GM21360 (cell line): ENCODE measurements around the gene SYNDIG1L.

Source experiments
- ATAC-seq: cut with Tn5 transposase; IDR thresholded peaks from one replicate; pipeline ENCODE4 v1.9.1; 2021; ENCODE audit warnings: mild to moderate bottlenecking, moderate library complexity; ENCODE audit not compliant: unreplicated experiment

Gene SYNDIG1L

DNA sequence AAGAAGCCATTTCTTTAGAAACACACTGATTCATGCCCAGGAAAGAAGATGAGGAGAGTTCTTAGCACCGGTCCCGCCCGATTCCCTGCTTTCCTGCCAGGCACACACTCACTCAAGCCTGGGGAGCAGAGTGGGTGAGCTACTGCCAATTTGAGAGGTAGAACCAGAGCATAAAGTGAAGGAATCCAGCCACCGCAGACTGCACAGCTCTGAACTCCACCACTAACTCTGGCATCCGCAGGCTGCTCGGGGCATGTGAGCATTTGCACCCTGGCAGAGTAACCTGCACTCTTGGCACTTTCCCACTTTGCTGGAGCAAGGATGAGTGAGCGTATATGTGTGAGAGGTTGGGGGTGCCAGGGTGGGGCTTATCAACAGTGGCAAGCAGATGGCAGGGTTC is 4.0 kb upstream of the SYNDIG1L start:
- ATAC-seq = no peak

DNA sequence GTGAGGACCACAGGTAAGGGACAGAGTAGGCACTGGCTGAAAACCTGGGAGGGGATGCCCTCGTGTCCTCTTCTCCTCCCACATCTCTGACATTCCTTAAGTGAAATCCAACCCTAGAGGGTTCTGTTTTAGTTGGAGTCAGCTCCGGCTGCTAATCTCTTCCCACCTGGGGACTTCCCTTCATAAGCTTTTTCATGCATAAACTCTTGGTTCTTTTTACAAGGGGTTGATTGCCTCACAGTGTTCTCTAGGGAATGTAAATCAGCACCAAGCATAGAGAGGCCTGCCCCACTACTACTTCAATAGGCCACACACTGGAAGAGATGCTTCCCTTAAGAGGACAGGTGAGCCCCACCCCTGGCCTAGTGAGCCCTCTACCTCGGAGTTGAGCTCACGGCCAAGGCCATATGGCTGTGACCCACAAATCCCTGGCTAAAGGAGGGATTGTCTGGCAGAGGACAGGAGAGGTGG is 3.2 kb upstream of the SYNDIG1L start:
- ATAC-seq = no peak

DNA sequence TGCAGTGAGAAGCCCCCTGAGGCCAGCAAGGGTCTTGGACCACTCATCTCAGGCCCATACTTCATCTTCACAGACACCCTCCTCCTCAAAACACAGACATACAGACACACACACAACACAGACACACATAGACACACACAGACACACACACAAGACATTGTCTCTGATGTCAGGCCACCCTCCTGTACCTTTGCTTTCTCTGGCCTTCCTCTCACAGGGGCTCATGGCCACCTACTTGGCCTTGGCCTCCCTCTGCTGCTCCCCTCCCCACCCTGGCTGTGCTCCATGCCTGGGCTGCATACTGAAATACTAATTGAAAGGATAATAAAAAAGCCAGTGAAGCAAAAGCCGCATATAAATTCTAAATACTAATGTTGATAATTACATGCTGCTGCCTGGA is 1.6 kb upstream of the SYNDIG1L start:
- no peak for ATAC-seq

DNA sequence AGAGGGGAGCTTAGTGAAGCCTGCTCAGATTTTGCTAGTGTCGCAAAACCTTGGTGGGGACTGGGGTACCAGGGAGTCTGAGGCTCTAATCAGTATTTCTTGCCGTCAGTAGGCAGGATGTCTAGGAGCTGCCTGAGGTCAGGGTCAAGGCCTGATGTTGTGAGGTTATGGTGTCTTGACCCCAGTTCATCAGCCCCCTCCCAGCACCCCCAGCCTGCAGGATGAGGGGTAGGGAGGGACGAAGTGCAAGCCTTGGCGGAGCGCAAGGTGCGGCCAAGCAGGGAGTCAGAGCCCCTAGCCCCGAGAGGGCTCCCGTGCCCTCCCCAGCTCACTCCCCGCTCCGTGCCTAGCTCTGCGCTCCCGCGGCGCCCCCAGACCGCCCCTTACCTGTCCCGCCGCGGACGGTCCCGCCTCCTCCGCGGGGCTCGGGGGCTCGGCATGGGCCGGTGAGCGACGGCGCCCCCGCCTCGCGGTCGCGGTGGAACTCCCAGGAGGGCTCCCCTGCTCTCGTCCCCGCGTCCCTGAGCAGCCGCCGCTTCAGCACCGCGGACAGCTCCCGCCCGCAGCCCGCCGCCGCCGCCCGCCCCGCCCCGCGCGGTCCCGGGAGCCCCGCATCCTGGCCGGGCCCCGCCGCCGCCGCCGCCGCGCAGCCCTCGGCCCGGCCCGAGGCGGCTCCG is 347 bp downstream of the SYNDIG1L start:
- no peak for ATAC-seq

DNA sequence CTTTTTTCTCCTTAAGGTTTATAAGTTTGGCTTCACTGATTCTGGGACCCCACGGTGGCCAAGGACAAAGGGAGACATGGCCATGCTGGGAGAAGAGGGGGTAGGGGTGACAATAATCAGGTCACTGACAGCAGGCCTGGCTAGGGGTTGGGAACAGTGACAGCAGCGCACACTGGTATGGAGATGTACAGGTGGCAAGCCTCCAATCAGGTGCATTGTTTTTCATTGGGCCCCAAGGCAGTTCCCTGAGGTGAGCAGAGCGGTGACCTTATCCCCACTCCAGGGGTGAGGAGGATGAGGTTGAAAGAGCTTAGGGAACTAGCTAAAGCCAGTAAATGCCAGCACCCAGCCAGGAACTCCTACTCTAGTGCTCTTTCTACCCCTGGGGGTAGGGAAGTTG is 1.4 kb downstream of the SYNDIG1L start:
- no peak for ATAC-seq

GRCh38 chr14:74423246-74423645 is 2.8 kb downstream of the SYNDIG1L start:
- ATAC-seq = no peak

DNA sequence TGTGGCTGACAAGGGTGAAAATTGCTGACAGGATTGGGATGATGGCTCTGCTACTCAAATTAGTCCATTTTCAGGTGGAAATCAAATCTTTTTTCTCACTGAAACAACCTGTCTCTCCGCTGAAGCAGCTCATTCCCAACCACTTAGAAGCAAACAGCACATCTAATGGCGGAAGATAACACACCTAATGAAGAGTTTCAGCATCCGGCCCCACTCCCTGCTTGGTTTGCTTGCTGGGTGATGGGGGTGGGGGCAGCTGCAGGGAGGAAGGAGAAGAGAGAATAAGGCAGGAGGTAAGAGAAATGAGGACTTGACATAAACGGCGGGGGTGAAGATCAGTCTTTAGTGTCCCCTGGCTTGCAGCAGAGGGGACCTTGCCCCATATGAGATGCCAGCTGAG is 4.0 kb downstream of the SYNDIG1L start:
- ATAC-seq = no peak

DNA sequence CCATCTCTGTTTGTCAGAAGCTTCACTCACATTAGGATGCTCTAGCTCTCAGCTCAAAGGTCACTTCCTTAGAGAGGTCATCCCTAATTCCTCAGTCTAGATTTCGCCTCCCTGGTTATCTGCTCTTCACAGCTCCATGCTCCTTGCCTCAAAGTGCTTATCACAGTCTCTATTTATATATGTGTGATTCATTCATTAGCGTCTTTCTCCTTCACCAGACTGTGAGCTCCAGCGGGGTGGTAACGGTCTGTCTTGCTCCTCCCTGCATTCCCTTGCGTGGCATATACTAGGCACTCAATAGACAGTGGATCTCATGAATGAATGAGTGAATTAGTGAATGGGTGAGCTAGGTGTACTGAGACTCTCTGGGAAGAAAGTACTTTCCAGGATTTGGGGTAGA is 6.9 kb downstream of the SYNDIG1L start:
- ATAC-seq = no peak

GRCh38 chr14:74418031-74418430 is 8.0 kb downstream of the SYNDIG1L start:
- no peak for ATAC-seq

DNA sequence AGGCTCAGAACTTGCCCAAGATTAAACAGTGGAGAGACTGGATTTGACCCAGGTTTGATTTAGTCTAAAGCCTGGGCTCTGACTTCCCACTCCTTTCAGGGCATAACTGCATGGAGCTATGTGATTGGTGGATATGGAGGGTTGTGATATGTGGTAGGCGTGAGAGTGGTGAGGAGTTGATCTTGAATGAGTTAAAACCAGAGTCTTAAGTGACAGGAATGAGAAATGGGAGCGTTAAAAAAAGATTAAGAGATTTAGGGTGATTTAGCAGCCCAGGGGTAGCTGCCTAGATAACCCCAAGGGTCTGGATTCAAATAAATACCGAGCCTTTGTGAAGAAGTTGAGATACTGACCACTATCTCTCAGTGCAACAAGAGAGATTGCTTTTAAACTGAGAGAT is 8.4 kb downstream of the SYNDIG1L start:
- no peak for ATAC-seq

DNA sequence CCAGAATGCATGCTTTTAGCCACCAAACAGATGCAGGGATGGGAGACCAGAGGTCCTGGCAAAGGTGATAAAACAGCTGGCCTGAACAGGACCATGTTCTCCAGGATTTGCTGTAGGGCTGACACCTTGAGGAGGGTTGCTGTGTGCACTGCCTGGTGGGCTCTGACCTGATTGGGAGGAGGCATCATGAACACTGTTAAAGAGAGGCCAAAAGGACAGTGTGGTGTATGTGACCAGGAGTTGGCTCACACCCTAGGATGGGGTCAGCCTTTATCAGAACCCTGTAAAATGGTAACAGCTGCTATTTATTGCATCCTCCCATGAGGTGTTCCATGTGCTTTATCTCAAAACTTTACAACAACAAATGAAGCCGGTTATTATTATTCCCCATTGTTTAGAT is 8.8 kb downstream of the SYNDIG1L start:
- ATAC-seq = no peak

DNA sequence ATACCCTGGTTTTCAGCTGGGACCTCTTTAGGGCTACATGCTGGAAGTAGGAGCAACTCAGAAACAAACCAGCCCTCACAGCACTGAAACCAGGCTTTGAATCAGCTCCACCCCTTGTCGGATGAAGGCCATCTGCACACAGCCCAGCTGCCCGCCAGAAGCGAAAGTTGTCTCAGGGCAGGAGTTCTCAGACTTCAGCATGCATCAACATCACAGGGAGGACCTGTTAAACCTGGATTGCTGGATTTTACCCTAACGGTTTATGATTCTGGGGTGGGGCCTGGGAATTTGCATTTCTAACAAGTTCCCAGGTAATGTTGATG is 10.9 kb downstream of the SYNDIG1L start:
- no peak for ATAC-seq

- no peak for ATAC-seq
These were observed 11.5 kb downstream of the SYNDIG1L start for GRCh38 chr14:74414403-74415114.

DNA sequence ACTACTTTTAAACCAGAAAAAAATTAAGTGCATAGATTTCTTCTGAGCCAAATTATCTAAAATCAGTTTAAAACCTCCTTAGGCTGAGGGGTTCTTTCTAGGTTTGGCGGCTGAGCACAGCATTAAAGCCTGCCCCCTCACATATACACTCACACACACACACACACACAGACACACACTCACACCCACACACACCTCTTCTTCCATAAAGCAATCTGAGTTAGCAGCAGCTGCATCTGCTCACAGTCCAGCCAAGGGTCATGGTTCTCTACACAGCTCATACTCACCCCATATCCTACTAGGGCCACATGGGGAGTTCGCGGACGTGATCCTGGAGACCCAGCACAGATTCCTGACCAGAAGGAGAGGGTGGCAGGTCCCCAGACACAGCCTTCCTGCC is 12.4 kb downstream of the SYNDIG1L start:
- no peak for ATAC-seq

DNA sequence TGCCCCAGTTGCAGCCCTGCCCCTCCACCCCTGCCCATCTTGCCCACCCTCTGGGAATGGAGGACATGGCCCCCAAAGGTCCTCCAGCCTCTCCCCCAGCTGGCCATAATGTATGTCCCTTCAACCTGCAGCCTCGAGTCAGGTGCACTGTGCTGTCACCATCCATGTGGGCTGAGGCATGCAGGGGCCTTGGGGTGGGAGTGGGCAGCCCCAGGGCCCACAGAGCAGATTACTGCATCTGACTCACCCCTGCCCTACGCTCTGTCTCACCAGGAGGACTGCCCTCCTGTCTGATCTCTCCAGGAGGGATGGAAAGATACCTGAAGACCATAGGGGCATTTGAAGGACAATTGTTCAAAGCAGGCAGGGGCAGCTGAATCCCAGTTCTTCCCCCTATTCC is 13.3 kb downstream of the SYNDIG1L start:
- no peak for ATAC-seq

- ATAC-seq = no peak
These were observed 14.3 kb downstream of the SYNDIG1L start for GRCh38 chr14:74411671-74412070.

DNA sequence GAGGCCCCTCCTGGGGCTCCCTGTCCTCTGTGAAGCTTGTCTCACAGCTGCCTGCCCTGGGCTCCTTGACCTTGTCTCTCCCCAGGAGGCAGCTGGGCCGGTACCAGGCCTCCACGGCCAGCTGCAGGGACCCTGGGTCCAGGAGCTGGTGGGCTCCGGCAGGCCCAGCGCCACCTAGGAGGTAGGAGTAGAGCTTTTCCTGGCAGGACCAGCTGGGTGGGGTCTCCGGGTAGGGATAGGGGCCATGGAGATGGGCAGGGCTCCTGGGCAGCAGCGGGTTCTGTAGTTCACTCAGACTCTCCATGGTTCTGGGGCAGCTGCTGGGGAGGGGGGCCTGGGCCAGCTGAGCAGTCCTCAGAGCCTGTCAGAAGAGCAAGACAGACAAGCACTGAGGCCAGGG is 16.6 kb downstream of the SYNDIG1L start:
- no peak for ATAC-seq

DNA sequence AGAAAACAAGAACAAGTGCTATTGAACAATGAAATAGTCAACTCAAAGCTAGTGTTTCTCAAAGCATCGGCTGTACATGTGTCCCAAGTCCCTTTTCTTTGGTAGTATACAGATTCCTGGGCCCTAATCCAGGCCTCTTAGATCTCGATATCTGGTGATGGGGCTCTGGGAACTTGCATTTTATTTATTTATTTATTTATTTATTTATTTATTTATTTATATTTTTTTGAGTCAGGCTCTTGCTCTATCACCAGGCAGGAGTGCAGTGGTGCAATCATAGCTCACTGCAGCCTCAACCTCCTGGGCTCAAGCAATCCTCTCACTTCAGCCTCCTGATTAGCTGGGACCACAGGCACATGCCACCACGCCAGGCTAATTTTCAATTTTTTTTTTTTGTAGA is 17.1 kb downstream of the SYNDIG1L start:
- no peak for ATAC-seq

- no peak for ATAC-seq
These were observed 18.2 kb downstream of the SYNDIG1L start for GRCh38 chr14:74407801-74408154.

- ATAC-seq = no peak
These were observed 18.8 kb downstream of the SYNDIG1L start for GRCh38 chr14:74407021-74407800.

GRCh38 chr14:74405663-74406062 is 20.3 kb downstream of the SYNDIG1L start:
- no peak for ATAC-seq

DNA sequence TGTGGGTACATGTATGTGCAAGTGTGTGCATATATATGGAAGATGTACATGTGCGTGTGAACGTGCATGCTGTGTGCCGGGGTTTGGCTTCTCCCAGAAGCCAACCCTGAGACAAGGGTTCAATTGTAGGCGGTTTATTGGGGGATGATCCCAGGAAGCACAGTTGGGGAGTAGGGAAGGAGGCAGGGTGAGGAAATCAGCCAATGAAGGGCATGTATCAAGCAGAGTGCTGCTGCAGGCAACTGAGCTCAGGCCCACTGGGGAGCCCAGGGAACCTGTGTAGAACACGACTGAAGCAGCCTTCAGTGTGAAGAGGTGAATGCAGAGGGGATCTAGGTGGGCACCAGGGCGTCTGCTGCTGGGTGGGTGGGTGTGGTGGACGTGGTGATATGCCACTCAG is 21.6 kb downstream of the SYNDIG1L start:
- no peak for ATAC-seq
